ENCODE data around the gene GPR176. TPM values are rescaled to one million over a fixed set of nuclear protein-coding genes. Genes with fewer than 3 reads are reported as not detected.

The GPR176 gene
- total RNA-seq, 2 donors from 2014 or later, result 0.82 to 2.2 TPM

GRCh38 chr15:39961051-39961450 is 41.0 kb upstream of the GPR176 start:
- no peak overlapping the region for H3K4me3 ChIP-seq
- H3K36me3 ChIP-seq, result peaks cover 7% of the 10 kb centered on the region
- no peak overlapping the region for H3K9ac ChIP-seq (ENCODE audit: low read depth in 2 of 2, low read length in 2 of 2)
- DNase-seq, result no peak
- no peaks in the 10 kb centered on the region for H3K9me3 ChIP-seq
- H3K4me1 ChIP-seq, result no peaks in the 10 kb centered on the region
- H3K27ac ChIP-seq, result no peak overlapping the region
- no peaks in the 10 kb centered on the region for H3K27me3 ChIP-seq
- TF ChIP-seq, protein P1, sequence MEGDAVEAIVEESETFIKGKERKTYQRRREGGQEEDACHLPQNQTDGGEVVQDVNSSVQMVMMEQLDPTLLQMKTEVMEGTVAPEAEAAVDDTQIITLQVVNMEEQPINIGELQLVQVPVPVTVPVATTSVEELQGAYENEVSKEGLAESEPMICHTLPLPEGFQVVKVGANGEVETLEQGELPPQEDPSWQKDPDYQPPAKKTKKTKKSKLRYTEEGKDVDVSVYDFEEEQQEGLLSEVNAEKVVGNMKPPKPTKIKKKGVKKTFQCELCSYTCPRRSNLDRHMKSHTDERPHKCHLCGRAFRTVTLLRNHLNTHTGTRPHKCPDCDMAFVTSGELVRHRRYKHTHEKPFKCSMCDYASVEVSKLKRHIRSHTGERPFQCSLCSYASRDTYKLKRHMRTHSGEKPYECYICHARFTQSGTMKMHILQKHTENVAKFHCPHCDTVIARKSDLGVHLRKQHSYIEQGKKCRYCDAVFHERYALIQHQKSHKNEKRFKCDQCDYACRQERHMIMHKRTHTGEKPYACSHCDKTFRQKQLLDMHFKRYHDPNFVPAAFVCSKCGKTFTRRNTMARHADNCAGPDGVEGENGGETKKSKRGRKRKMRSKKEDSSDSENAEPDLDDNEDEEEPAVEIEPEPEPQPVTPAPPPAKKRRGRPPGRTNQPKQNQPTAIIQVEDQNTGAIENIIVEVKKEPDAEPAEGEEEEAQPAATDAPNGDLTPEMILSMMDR (IDR thresholded peaks at IDR 0.05), result no peak
- intact Hi-C loops (cut with DNase I), result no loop called here

- Histone ChIP-seq H3K4me1 (no peaks in the 10 kb centered on the region), H3K9me3 (no peaks in the 10 kb centered on the region), H3K27me3 (no peaks in the 10 kb centered on the region), H3K9ac (ENCODE audit: low read depth in 2 of 2, low read length in 2 of 2) (no peak overlapping the region), H3K36me3 (peaks cover 8% of the 10 kb centered on the region), H3K4me3 (no peak overlapping the region), H3K27ac (no peak overlapping the region)
- DNase-seq, result peak; percentile 21
- TF ChIP-seq, protein P1 (IDR thresholded peaks at IDR 0.05), result no peak
- intact Hi-C loops (cut with DNase I), result no loop called here
Observed at GRCh38 chr15:39960411-39960810, 40.3 kb upstream of the GPR176 start.

DNA sequence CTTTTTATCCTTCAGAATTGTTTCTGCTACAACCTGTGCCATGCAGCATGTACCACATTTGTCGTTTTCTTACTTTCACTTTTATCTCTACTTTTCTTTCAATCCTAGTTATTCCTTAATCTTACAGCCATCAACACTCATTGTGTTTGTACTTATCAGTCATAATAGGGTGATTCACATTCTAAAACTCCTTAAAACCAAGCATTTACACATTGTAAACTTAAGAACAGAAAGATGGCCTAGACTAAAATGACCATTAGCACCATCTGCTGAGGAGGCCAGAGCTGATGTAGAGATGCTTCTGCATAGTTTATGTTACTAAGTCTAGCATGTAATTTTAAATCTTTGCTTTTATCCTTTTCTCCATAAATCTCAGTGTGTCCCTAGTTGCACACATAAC is 39.3 kb upstream of the GPR176 start:
- no peak overlapping the region for H3K4me3 ChIP-seq
- no peak for DNase-seq
- intact Hi-C loops (cut with DNase I), result no loop called here
- no peaks in the 10 kb centered on the region for H3K9me3 ChIP-seq
- peaks cover 12% of the 10 kb centered on the region for H3K36me3 ChIP-seq
- no peak overlapping the region for H3K9ac ChIP-seq (ENCODE audit: low read depth in 2 of 2, low read length in 2 of 2)
- no peaks in the 10 kb centered on the region for H3K4me1 ChIP-seq
- TF ChIP-seq, protein P1 (IDR thresholded peaks at IDR 0.05), result no peak
- H3K27me3 ChIP-seq, result no peaks in the 10 kb centered on the region
- no peak overlapping the region for H3K27ac ChIP-seq

DNA sequence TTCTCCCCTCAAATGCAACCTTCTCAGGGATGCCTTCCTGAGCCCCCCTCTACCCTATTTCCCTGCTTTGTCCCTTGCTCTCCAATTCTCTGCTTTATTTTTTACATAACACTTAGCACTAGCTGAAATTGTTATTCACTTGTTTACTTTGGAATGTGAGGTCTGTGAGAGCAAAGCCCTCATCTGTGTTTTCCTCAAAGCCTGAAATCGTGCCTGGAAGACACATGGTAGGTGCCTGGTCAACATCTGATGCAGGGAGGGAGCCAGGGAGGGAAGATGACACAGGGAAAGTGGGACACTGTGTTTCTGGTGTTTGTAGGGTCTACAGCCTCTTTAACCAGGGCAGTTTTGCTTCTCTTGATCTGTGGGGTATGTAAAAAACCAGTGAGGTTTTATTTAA is 37.4 kb upstream of the GPR176 start:
- H3K27me3 ChIP-seq, result no peaks in the 10 kb centered on the region
- no peaks in the 10 kb centered on the region for H3K4me1 ChIP-seq
- H3K36me3 ChIP-seq, result peaks cover 22% of the 10 kb centered on the region
- H3K27ac ChIP-seq, result no peak overlapping the region
- intact Hi-C loops (cut with DNase I), result no loop called here
- H3K9me3 ChIP-seq, result no peaks in the 10 kb centered on the region
- no peak overlapping the region for H3K9ac ChIP-seq (ENCODE audit: low read depth in 2 of 2, low read length in 2 of 2)
- no peak for DNase-seq
- H3K4me3 ChIP-seq, result no peak overlapping the region
- TF ChIP-seq, protein P1 (IDR thresholded peaks at IDR 0.05), result no peak

DNA sequence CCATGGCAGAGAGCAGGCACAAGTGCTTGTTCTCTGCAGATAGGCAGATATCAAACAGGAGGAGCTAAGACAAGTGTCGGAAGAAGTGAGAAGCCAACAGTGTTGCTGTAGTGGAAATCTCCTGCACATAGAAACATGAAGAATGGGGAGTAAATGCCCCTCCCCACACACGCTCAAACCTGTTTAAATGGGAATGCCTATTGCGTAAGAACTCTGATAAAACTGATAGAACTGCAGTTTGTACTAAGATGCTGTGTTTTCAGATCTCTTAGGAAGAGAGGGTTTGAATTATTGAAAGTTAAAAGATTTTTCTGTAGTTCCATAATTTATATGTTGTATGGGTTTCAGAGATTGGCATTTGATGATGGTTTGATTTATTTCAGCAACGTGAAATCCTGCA is 33.5 kb upstream of the GPR176 start:
- no peak overlapping the region for H3K27ac ChIP-seq
- H3K4me1 ChIP-seq, result no peaks in the 10 kb centered on the region
- TF ChIP-seq, protein P1 (IDR thresholded peaks at IDR 0.05), result no peak
- no peaks in the 10 kb centered on the region for H3K27me3 ChIP-seq
- H3K36me3 ChIP-seq, result peaks cover 22% of the 10 kb centered on the region
- H3K9ac ChIP-seq (ENCODE audit: low read depth in 2 of 2, low read length in 2 of 2), result no peak overlapping the region
- intact Hi-C loops (cut with DNase I), result no loop called here
- H3K9me3 ChIP-seq, result no peaks in the 10 kb centered on the region
- no peak overlapping the region for H3K4me3 ChIP-seq
- DNase-seq, result no peak

GRCh38 chr15:39951561-39951960 is 31.5 kb upstream of the GPR176 start:
- Histone ChIP-seq H3K9ac (ENCODE audit: low read depth in 2 of 2, low read length in 2 of 2) (no peak overlapping the region), H3K9me3 (no peaks in the 10 kb centered on the region), H3K36me3 (peaks cover 20% of the 10 kb centered on the region), H3K27me3 (no peaks in the 10 kb centered on the region), H3K4me1 (no peaks in the 10 kb centered on the region), H3K4me3 (no peak overlapping the region), H3K27ac (no peak overlapping the region)
- DNase-seq, result no peak
- TF ChIP-seq, protein P1 (IDR thresholded peaks at IDR 0.05), result no peak
- intact Hi-C loops (cut with DNase I), result no loop called here

All from colonic mucosa (tissue), 4 donors.